ENCODE measurements around the gene RSAD1. TPM values are rescaled to one million over a fixed set of nuclear protein-coding genes. Genes with fewer than 3 reads are reported as not detected.
A peak's percentile ranks its signal among the peaks of the same experiment; 100 is the strongest.

Gene RSAD1
- total RNA-seq, 1 donor, result 23.9 TPM

DNA sequence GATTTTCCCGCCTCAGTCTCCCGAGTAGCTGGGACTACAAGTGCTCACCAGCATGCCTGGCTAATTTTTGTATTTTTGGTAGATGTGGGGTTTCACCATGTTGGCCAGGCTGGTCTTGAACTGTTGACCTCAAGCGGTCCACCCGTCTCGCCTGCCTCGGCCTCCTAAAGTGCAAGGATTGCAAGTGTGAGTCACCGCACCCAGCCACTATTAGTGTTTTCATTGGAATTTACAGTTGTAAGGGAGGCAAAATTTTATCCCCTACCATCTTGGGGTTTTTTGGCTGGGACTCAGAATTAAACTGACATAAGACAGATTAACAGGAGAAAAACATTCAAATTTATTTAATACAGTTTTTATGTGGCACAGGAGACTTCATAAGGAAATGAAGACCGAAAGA is 17.3 kb downstream of the RSAD1 start:
- H2AFZ ChIP-seq (ENCODE audit: low read length), result no peak overlapping the region
- no peak overlapping the region for H3K27ac ChIP-seq (ENCODE audit: low read depth, low read length)
- no peaks in the 10 kb centered on the region for H3K9me3 ChIP-seq (ENCODE audit: low read depth, low read length)
- peak; percentile 67 for DNase-seq (ENCODE audit: insufficient read length, low spot score, missing footprints)
- H3K36me3 ChIP-seq (ENCODE audit: insufficient read depth, low read length), result no peaks in the 10 kb centered on the region
- H3K4me1 ChIP-seq (ENCODE audit: insufficient read depth, low read length), result peaks cover 5% of the 10 kb centered on the region
- H3K4me3 ChIP-seq (ENCODE audit: insufficient read depth, low read length), result no peak overlapping the region
- no peaks in the 10 kb centered on the region for H3K27me3 ChIP-seq (ENCODE audit: insufficient read depth, low read length)
- no peaks in the 10 kb centered on the region for H3K79me2 ChIP-seq (ENCODE audit: insufficient read depth, low read length)
- TF ChIP-seq, protein P1, sequence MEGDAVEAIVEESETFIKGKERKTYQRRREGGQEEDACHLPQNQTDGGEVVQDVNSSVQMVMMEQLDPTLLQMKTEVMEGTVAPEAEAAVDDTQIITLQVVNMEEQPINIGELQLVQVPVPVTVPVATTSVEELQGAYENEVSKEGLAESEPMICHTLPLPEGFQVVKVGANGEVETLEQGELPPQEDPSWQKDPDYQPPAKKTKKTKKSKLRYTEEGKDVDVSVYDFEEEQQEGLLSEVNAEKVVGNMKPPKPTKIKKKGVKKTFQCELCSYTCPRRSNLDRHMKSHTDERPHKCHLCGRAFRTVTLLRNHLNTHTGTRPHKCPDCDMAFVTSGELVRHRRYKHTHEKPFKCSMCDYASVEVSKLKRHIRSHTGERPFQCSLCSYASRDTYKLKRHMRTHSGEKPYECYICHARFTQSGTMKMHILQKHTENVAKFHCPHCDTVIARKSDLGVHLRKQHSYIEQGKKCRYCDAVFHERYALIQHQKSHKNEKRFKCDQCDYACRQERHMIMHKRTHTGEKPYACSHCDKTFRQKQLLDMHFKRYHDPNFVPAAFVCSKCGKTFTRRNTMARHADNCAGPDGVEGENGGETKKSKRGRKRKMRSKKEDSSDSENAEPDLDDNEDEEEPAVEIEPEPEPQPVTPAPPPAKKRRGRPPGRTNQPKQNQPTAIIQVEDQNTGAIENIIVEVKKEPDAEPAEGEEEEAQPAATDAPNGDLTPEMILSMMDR (IDR thresholded peaks at IDR 0.05; ENCODE audit: extremely low read depth, low read depth, low read length), result no peak
- H3K4me2 ChIP-seq (ENCODE audit: insufficient read depth, low read length), result no peak overlapping the region
- H4K20me1 ChIP-seq (ENCODE audit: insufficient read depth, low read length), result no peaks in the 10 kb centered on the region

DNA sequence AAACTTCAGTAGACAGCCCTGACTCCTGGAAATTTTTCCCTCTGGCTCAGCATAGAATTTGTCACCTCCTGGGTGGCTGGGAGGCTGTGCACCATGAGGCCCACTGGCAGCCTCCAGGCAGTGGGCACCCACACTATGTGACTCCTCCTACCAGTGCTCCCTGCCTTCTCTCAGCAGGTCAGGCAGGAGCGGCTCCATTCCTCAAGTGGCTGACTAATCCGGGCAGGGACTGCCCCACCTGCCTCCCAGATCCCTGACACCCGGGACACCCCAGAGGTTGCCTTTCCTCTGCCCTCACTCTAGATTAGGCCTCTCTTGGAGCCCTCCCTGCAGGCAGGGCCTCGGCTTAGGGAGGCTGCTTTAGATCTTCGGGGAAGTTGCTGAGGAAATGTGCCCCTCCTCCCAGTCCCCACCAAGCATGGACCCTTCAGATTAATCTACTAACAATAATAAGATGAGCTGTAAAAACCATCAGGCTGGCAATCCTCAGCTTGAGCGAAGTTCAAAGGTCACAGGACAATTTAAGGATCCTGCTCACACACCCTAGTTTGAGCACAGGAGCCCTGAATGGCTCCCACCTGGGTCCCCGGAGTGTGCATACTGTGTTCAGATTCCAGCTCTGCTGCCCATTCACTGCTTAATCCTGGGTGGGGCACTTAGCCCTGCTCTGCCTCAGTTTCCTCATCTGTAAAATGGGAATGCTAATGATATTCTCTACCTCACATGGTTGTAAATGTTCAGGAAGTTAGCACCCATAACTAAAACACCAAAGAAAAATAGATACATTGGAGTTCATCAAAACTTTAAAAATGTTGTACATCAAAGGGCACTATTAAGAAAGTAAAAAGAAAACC is 19.6 kb downstream of the RSAD1 start:
- DNase-seq (ENCODE audit: insufficient read length, low spot score, missing footprints), result peak; percentile 6
- no peak overlapping the region for H2AFZ ChIP-seq (ENCODE audit: low read length)
- peaks cover 5% of the 10 kb centered on the region for H3K4me1 ChIP-seq (ENCODE audit: insufficient read depth, low read length)
- no peak overlapping the region for H3K27ac ChIP-seq (ENCODE audit: low read depth, low read length)
- H3K4me3 ChIP-seq (ENCODE audit: insufficient read depth, low read length), result no peak overlapping the region
- no peaks in the 10 kb centered on the region for H3K36me3 ChIP-seq (ENCODE audit: insufficient read depth, low read length)
- TF ChIP-seq, protein P1 (IDR thresholded peaks at IDR 0.05; ENCODE audit: extremely low read depth, low read depth, low read length), result no peak
- no peaks in the 10 kb centered on the region for H3K27me3 ChIP-seq (ENCODE audit: insufficient read depth, low read length)
- H3K9me3 ChIP-seq (ENCODE audit: low read depth, low read length), result no peaks in the 10 kb centered on the region
- H4K20me1 ChIP-seq (ENCODE audit: insufficient read depth, low read length), result no peaks in the 10 kb centered on the region
- no peaks in the 10 kb centered on the region for H3K79me2 ChIP-seq (ENCODE audit: insufficient read depth, low read length)
- no peak overlapping the region for H3K4me2 ChIP-seq (ENCODE audit: insufficient read depth, low read length)

DNA sequence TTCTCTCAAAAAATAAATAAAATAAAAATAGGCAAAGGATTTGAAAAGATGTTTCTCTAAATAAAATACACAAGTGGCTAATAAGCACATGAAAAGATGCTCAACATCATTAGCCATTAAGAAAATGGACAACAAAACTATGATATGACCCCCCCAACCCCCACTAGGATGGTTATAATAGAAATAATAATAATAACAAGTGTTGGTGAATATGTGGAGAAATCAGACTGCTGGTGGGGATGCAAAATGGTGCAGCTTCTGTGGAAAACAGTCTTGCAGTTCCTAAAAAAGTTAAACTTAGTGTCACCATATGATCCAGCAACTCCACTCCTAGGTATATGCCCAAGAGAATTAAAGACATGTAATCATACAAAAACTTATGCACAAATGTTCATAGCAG is 20.6 kb downstream of the RSAD1 start:
- Histone ChIP-seq H4K20me1 (ENCODE audit: insufficient read depth, low read length) (no peaks in the 10 kb centered on the region), H3K79me2 (ENCODE audit: insufficient read depth, low read length) (no peaks in the 10 kb centered on the region), H3K4me3 (ENCODE audit: insufficient read depth, low read length) (no peak overlapping the region), H3K27me3 (ENCODE audit: insufficient read depth, low read length) (no peaks in the 10 kb centered on the region), H3K9me3 (ENCODE audit: low read depth, low read length) (no peaks in the 10 kb centered on the region), H3K4me1 (ENCODE audit: insufficient read depth, low read length) (peaks cover 8% of the 10 kb centered on the region), H3K36me3 (ENCODE audit: insufficient read depth, low read length) (no peaks in the 10 kb centered on the region), H3K4me2 (ENCODE audit: insufficient read depth, low read length) (no peak overlapping the region), H3K27ac (ENCODE audit: low read depth, low read length) (no peak overlapping the region), H2AFZ (ENCODE audit: low read length) (no peak overlapping the region)
- TF ChIP-seq, protein P1 (IDR thresholded peaks at IDR 0.05; ENCODE audit: extremely low read depth, low read depth, low read length), result no peak
- no peak for DNase-seq (ENCODE audit: insufficient read length, low spot score, missing footprints)

DNA sequence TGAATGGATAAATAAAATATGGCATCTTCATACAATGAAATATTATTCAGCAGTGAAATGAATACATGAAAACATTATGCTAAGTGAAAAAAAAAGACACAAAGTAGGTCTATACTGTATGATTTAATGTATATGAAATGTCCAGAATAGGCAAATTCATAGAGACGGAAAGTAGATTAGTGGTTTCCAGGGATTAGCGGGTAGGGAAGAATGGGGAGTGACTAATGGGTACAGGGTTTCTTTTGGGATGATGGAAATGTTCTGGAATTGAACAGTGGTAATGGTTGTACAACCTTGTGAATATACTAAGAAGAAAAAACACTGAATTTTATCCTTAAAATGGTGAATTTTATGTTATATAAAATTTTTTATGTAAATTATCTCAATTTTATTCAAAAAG is 21.1 kb downstream of the RSAD1 start:
- Histone ChIP-seq H3K4me3 (ENCODE audit: insufficient read depth, low read length) (no peak overlapping the region), H3K27me3 (ENCODE audit: insufficient read depth, low read length) (no peaks in the 10 kb centered on the region), H3K4me2 (ENCODE audit: insufficient read depth, low read length) (no peak overlapping the region), H3K27ac (ENCODE audit: low read depth, low read length) (no peak overlapping the region), H4K20me1 (ENCODE audit: insufficient read depth, low read length) (no peaks in the 10 kb centered on the region), H3K79me2 (ENCODE audit: insufficient read depth, low read length) (no peaks in the 10 kb centered on the region), H3K4me1 (ENCODE audit: insufficient read depth, low read length) (peaks cover 8% of the 10 kb centered on the region), H2AFZ (ENCODE audit: low read length) (no peak overlapping the region), H3K9me3 (ENCODE audit: low read depth, low read length) (no peaks in the 10 kb centered on the region), H3K36me3 (ENCODE audit: insufficient read depth, low read length) (no peaks in the 10 kb centered on the region)
- no peak for DNase-seq (ENCODE audit: insufficient read length, low spot score, missing footprints)
- TF ChIP-seq, protein P1 (IDR thresholded peaks at IDR 0.05; ENCODE audit: extremely low read depth, low read depth, low read length), result no peak

Measured in osteoblast (primary cell).